ENCODE results near the gene INHA.

DNA sequence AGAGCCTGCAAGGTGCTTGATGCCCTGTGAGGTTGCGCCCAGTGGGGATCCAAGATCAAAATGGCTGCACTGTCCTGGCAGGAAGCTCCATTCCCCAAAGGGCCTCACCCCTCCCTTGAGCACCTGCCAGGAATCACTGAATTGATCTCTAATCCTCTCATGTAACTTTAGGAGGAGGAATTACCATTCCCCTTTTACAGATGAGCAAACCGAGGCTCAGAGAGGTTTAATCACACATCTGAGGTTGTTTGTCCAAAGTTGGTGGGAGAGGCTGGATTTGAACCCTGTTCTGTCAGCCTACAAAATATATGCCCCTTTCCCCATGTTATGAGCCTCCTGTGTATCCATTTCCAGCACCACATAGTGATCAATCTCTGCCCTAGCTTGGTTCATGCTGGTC, 47.3 kb upstream of the INHA start:
- TF ChIP-seq ARNTL (CRISPR knock-in tag; IDR thresholded peaks at IDR 0.05; ENCODE audit: borderline replicate concordance, low read depth) (no peak), ZNF70 (CRISPR knock-in tag; IDR thresholded peaks at IDR 0.05) (no peak), TOX (CRISPR knock-in tag; IDR thresholded peaks at IDR 0.05; ENCODE audit: borderline replicate concordance) (no peak)
- TF ChIP-seq, protein P1, sequence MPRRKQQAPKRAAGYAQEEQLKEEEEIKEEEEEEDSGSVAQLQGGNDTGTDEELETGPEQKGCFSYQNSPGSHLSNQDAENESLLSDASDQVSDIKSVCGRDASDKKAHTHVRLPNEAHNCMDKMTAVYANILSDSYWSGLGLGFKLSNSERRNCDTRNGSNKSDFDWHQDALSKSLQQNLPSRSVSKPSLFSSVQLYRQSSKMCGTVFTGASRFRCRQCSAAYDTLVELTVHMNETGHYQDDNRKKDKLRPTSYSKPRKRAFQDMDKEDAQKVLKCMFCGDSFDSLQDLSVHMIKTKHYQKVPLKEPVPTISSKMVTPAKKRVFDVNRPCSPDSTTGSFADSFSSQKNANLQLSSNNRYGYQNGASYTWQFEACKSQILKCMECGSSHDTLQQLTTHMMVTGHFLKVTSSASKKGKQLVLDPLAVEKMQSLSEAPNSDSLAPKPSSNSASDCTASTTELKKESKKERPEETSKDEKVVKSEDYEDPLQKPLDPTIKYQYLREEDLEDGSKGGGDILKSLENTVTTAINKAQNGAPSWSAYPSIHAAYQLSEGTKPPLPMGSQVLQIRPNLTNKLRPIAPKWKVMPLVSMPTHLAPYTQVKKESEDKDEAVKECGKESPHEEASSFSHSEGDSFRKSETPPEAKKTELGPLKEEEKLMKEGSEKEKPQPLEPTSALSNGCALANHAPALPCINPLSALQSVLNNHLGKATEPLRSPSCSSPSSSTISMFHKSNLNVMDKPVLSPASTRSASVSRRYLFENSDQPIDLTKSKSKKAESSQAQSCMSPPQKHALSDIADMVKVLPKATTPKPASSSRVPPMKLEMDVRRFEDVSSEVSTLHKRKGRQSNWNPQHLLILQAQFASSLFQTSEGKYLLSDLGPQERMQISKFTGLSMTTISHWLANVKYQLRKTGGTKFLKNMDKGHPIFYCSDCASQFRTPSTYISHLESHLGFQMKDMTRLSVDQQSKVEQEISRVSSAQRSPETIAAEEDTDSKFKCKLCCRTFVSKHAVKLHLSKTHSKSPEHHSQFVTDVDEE (CRISPR knock-in tag; IDR thresholded peaks at IDR 0.05), result no peak
- TF ChIP-seq, protein P2, sequence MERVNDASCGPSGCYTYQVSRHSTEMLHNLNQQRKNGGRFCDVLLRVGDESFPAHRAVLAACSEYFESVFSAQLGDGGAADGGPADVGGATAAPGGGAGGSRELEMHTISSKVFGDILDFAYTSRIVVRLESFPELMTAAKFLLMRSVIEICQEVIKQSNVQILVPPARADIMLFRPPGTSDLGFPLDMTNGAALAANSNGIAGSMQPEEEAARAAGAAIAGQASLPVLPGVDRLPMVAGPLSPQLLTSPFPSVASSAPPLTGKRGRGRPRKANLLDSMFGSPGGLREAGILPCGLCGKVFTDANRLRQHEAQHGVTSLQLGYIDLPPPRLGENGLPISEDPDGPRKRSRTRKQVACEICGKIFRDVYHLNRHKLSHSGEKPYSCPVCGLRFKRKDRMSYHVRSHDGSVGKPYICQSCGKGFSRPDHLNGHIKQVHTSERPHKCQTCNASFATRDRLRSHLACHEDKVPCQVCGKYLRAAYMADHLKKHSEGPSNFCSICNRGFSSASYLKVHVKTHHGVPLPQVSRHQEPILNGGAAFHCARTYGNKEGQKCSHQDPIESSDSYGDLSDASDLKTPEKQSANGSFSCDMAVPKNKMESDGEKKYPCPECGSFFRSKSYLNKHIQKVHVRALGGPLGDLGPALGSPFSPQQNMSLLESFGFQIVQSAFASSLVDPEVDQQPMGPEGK (CRISPR knock-in tag; IDR thresholded peaks at IDR 0.05; ENCODE audit: borderline replicate concordance), result no peak
- TF ChIP-seq, protein P3, sequence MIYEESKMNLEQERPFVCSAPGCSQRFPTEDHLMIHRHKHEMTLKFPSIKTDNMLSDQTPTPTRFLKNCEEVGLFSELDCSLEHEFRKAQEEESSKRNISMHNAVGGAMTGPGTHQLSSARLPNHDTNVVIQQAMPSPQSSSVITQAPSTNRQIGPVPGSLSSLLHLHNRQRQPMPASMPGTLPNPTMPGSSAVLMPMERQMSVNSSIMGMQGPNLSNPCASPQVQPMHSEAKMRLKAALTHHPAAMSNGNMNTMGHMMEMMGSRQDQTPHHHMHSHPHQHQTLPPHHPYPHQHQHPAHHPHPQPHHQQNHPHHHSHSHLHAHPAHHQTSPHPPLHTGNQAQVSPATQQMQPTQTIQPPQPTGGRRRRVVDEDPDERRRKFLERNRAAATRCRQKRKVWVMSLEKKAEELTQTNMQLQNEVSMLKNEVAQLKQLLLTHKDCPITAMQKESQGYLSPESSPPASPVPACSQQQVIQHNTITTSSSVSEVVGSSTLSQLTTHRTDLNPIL (CRISPR knock-in tag; IDR thresholded peaks at IDR 0.05; ENCODE audit: low read depth), result no peak
